Neural progenitor cell (in vitro differentiated cells): ENCODE data around the gene F2RL1.

Experiments used
- CTCF ChIP-seq: fragments of 200-600 bp; sonication (generic); IDR thresholded peaks from 2 replicates; pipeline ENCODE4 v1.5.1; 2017; ENCODE audit warnings: antibody characterized with exemption, mild to moderate bottlenecking
- EZH2 ChIP-seq: fragments of 200-600 bp; sonication (generic); IDR thresholded peaks from 2 replicates; pipeline ENCODE4 v1.6.1; 2017; ENCODE audit warnings: antibody characterized with exemption, mild to moderate bottlenecking, moderate library complexity
- EZH2phosphoT487 ChIP-seq: fragments of 200-600 bp; sonication (generic); IDR thresholded peaks from 2 replicates; pipeline ENCODE4 v1.6.1; 2017; ENCODE audit warnings: antibody characterized with exemption

- TF ChIP-seq CTCF (no peak), EZH2 (no peak), EZH2phosphoT487 (no peak)
Observed at GRCh38 chr5:76810236-76810635, 8.6 kb upstream of the F2RL1 start.
